HG03354 (cell line): ENCODE results near the gene HRAS.

Experiments used
- ATAC-seq: cut with Tn5 transposase; IDR thresholded peaks from one replicate; pipeline ENCODE4 v1.9.1; 2021; ENCODE audit warnings: mild to moderate bottlenecking; ENCODE audit not compliant: unreplicated experiment, poor library complexity, severe bottlenecking

HRAS gene

DNA sequence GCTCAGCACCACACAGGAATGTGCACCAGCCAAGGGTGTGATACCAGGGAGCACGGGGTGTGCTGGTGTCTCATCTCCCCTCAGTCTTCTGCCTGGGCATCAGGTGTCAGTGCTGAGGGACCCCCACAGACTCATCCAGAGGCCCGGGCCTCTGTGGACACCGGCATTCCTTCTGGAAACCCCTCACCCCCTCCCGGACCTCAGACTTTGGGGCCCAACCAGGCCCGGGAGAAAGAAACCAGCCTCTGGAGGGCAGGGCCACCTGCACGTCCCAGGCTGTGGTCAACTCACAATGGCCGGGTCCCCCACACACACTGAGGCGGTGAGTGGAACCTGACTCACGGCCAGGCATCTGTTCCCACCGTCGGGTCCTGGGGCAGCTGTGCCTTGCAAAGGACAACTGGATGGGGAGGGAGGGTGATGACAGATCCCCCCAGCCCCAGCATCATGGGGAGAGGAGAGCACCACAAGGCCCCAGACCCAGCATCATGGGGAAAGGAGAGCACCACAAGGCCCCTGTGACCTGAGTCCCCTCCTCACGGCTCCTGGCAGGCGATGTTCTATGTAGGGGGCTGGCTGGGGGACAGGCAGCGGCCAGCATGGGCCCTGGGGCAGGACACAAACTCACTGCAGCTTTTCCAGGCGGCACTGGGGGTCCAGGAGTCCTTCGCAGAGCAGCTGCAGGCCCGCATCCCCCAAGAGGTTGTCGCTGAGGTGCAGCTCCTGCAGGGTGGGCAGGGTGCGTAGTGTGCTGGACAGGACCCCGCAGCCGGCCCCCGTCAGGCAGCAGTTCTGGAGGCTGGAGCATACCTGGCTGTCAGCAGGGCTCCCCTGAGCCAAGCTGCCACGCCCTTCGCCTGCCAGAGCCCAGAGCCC is 35.9 kb downstream of the HRAS start:
- no peak for ATAC-seq

DNA sequence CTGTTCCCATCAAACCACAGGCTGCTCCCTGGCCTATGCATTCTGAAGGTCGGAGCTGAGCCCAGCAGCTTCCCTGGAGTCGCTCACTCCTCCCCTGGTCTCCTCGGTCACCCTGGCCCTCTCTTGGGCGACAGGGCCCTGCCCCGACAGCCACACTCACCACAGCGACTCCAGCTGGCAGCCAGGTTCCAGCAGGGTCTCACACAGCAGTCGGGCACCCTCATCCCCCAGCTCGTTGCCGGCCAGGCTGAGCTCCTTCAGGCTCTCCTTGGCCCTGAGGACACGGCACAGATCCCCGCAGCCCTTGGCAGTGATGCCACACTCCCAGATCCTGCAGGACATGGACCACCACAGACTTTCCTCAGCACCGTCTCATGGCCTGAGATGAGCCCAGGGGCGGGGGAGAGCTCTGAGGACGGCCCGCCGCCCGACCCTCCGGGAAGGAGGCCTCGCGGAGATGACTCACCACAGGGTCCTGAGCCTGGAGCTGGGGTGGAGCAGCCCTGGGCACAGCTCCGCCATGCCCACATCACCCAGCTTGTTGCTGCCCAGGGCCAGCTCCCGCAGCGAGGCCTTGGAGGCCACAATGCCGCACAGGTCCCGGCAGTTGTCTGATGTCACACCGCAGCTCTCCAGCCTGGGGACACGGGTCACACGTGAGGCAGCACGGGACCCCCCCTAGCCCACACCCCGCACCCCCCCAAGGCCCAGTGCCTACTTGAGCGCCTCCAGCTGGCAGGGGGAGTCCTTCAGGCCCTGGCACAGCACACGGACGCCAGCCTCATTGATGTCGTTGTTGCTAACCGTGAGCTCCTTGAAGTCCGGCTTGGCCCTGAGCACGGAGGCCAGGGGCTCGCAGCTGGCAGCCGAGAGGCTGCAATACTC is 36.8 kb downstream of the HRAS start:
- no peak for ATAC-seq

DNA sequence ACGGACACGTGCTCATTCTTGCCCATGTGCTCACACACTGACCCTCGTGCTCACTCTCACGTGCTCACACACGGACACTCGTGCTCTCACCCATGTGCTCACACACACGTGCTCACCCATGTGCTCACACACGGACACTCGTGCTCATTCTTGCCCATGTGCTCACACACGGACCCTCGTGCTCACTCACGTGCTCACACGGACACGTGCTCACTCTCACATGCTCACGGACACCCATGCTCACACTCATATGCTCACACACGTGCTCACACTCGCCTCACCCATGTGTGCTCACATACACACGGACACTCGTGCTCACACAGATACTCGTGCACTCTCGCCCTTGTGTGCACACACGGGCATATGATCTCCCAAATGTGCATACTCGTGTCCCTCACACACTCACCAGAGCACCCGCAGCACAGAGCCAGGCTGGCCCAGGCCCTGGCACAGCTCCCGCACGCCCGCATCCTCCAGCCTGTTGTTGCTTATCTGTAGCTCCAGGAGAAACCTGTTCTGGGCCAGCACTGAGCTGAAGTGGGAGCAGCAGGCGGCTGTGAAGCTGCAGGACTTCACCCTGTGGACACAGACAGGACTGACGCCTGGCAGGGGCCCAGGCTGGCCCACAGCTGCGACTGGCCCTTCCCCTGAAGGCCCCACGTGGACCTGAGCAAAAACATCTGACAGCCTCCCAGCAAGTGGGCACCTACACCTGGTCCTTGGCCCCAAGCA is 37.6 kb downstream of the HRAS start:
- no peak for ATAC-seq

DNA sequence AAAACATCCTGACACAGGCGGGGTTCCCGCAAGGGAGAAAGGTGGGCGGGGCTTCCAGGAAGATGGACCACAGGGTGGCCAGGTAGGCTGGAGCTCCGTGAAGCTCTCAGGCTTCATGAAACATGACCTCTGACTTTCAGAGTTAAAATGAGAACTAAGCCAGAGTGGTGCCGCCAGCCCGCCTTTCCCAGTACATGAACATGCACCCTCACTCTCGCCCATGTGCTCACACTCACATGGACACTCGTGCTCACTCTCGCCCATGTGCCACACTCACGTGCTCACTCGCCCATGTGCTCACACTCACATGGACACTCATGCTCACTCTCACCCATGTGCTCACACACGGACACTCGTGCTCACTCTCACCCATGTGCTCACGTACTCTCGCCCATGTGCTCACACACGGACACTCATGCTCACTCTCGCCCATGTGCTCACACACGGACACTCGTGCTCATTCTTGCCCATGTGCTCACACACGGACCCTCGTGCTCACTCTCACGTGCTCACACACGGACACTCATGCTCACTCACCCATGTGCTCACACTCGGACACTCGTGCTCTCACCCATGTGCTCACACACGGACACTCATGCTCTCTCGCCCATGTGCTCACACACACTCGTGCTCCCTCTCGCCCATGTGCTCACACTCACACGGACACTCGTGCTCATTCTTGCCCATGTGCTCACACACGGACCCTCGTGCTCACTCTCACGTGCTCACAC is 38.4 kb downstream of the HRAS start:
- no peak for ATAC-seq

DNA sequence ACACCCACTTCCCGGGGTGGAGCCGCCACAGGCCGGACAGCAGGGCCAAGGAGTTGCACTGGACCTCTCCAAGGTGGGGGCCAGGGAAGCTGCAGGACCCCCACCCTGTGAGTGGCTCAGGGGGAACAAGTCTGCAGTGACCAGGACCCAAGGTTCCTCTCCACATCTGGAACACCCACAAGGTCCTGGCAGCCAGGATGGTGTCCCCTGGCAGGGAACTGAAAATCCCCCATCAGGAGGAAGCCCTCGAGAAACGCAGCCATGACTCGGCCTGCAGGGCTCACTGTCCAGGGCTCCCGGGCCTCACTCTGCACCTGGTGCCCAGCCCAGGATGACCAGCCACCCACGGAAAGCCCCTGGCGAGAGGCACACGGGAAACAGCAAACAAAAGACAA is 39.8 kb downstream of the HRAS start:
- ATAC-seq: no peak

DNA sequence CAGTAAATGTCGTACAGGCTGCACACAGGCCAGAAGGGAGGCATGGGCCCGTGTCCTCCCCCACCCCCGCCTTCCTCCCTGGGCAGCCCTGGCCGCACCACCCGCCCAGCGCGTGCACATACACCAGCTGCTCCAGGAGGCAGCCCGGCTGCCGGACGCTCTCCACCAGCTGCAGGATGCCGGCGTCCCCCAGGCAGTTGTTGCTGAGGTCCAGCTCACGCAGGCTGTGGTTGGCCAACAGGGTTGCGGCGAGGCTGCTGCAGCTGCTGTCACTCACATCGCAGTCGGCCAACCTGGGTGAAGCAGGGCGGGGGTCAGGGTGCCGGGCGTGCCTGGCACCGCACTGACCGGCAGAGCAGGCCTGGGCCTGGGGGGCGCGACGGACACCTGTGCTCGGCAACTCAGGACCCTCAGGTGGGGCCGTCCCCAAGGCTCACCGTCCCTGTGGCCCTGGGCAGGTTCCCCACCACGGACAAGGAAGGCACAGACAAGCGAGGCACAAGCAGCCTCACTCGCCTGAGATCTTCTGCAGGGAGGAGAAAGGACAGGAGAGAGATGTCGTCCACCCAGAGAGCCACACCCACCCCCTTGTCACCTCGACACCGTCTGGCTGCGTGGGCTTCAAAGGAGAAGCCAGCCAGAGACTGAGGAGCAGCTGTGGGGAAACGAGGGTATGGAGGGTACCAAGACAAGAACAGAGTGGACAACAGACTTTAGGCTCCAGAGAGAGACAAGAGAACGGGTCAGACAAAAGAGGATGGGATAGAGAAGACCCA is 40.4 kb downstream of the HRAS start:
- no peak for ATAC-seq

DNA sequence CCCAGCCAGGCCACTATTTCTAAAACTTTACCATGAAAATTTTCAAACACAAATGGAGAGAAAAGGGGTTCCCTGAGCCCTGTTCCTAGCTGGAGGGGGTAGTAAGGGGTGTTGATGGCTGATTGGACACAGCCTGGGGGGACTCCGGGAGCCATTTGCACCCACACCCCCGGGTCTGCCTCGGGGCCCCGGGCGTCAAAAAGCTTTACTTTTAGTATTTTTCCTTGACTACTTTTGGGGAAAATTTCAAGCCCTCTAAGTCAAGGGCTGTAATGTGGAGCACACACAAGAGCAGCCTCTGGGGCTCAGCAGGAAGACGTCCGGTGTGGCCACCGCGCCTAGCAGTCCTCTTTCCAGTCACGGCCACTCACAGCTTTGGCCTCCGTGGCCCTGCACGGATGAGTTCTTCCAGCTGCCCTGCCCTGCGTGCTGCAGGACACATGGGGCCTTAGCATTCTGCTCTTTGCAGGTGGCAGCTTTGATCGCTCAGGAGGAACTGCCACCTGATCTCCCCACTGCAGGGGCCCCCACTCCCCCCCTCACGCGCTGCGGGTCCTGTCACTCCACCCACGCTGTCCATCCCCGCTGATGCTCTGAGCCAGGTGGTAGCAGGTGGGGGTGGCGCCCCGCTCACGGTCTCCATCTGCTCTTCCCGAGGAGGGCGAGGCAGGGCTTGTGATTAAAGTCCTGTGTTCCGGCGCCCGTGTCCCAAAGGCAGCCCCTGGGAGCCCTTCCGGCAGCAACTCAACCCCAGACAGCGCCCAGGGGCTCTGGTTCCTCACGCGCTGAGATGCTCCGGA is 42.7 kb downstream of the HRAS start:
- no peak for ATAC-seq

DNA sequence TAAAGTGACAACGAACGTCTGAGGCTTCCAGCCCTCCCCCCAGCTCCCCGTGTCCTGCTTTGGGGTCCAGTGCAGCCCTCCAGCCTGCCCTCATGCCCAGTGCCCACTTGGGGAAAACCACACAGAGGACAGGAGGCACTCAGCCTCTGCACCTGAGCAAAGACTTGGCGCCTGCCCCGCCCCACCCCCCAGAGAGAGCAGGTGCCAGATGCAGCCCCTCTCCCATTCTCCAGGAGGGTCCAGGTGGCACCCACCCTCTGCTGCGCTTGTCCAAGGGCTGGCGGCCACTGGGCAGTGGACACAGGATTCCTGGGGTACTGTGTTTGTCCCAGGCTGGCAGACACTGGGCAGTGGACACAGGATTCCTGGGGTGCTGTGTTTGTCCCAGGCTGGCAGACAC is 44.0 kb downstream of the HRAS start:
- no peak for ATAC-seq

DNA sequence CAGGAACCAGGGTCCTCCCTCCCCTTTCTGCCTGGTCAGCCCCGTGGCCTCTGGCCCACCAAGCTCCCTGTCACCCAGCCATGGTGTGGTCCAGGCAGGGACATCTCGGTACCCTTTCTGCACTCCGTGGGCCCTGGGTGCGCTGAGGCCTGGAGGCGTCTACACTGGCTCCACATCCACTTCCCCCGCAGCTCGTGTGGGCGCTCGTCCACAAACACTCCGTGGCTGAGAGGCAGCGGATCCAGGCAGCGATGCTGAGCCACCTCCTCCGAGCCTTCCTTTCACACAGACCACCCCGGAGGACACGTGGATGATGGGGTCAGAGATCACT is 44.5 kb downstream of the HRAS start:
- no peak for ATAC-seq

DNA sequence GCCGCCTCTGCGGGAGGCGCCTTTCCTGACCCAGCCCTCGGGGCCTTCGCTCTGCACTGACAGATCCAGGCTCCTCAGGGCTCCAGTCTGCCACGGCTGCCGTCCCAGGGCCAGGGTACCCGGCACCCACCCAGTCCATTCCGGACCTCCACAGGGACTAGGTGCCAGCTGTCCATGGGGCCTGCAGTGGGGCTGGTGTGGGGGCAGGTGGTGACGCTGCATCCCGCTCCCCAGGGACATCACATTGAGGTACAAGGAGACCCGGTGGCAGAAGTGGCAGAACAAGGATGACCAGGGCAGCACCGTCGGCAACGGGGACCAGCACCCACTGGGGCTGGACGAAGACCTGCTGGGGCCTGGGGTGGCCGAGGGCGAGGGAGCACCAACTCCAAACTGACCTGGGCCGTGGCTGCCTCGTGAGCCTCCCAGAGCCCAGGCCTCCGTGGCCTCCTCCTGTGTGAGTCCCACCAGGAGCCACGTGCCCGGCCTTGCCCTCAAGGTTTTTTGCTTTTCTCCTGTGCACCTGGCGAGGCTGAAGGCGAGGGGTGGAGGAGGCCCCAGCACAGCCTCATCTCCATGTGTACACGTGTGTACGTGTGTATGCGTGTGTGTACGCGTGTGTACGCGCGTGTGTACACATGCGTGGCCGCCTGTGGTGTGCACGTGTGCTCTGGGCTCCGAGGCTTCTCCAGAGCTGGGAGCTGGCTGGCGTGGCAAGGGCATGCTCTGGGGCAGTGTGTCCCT is 45.0 kb downstream of the HRAS start:
- no peak for ATAC-seq

DNA sequence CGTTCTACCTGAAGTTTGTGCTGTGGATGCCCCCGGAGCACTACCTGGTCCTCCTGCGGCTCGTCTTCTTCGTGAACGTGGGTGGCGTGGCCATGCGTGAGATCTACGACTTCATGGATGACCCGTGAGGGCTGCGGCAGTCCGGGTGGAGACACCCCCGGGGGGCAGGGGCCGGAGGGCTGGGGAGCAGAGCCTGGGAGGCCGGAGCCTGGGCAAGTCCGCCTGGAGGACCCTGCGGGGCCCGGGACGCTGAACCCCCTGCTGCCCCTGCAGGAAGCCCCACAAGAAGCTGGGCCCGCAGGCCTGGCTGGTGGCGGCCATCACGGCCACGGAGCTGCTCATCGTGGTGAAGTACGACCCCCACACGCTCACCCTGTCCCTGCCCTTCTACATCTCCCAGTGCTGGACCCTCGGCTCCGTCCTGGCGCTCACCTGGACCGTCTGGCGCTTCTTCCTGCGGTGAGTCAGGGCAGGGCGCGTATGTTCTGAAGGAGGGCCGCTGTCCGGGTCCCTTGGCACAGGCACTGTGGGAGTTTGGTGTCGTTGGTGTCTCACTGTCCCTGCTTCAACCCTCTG is 45.7 kb downstream of the HRAS start:
- no peak for ATAC-seq

DNA sequence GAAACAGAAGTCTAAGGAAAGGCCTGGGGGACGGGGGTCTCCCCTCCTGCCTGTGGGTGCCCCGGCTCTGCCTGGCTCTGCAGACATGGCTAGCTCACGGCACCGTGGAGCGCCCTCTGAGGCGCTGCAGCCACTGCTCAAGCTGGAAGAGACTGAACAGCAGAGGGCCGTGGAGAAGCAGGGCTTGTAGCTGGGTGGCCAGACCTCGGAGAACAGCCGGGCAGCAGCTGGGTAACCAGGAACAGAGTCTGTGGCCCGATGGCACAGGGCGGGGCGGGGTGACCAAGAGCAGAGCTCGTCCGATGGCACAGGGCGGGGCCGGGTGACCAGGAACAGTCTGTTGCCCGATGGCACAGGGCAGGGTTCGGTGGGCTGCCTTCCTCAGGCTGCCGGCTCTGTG is 46.4 kb downstream of the HRAS start:
- ATAC-seq: no peak

DNA sequence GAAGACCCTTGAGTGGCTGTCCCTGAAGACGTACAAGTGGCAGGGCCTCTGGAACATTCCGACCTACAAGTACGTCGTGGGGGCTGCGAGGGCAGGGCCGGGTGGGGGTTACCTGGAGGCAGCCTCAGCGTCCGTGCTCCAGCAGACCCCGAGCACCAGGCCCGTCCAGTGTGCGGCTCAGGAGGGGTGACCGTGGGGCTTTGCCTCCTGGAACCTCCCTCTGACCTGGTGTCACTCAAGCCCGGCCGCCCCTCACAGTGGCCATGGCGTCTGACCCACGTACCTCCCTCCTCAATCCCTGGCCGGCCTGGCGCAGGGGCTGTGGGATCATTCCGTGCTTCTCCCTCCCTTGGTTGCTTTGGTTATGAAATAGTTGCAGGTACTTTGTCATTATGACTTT is 46.8 kb downstream of the HRAS start:
- no peak for ATAC-seq

DNA sequence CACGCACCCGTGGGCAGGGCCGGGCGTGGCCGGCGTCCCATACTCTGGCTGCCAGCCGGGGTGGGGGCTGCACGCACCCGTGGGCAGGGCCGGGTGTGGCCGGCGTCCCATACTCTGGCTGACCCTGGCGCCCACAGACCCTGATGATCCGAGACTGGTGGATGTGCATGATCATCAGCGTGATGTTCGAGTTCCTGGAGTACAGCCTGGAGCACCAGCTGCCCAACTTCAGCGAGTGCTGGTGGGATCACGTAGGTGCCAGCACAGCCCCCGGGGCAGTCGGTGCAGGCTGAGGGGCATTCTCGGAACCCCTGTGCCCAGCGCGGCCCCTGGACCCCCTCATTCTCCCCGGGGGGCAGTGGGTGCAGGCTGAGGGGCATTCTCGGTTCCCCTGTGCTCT is 47.3 kb downstream of the HRAS start:
- no peak for ATAC-seq

DNA sequence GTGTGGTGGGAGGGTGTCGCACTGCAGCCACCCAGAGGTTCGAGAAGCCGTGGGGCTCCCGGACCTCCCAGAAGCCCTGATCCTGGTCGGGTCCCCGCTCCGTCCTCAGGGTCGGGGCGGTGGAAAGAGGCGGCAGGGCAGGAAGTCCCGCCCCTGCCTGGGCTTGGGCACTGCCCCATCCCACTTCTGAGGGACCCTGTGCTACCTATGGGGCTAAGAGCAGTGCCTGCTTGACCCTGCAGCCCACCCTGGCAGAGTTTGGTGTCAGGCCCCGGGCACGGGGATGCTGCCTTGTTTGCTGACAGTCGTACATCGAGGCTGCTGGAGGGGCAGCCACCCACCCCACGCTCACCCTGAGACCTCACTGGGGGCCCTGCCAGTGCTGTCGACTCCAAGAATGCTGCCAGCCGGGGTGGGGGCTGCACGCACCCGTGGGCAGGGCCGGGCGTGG is 47.8 kb downstream of the HRAS start:
- ATAC-seq: no peak

DNA sequence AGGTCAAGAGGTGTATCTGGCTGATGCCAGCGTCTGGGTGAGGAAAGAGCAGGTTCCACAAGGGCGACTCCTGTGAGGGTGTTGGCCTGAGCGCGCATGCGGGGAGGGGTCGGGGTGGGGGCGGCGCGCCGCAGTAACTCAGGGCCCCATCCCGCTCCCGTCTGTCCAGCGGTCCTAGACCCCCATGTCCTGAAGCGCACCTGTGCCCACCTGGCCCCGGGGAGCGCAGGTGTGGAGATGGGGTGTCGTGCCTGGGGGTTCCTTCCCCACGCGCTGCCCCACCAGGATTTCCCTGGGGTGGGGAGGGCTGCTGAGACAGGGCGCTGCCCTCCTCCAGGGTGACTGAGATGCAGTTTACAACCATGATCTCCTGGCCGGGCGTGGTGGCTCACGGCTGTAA is 49.2 kb downstream of the HRAS start:
- ATAC-seq: no peak

DNA sequence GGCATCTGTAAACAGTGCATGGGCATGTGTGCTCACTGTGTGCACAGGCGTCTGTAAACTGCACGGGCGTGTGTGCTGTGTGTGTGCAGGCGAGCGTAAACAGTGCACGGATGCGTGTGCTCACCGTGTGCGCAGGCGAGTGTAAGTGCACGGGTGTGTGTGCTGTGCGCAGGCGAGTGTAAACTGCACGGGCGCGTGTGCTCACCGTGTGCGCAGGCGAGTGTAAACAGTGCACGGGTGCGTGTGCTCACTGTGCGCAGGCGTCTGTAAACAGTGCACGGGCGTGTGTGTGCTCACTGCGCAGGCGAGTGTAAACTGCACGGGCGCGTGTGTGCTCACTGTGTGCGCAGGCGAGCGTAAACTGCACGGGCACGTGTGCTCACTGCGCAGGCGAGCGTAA is 50.8 kb downstream of the HRAS start:
- ATAC-seq: no peak
